Panc1 (cell line): ENCODE data around the gene COL6A1. TPM values are rescaled to one million over a fixed set of nuclear protein-coding genes. Genes with fewer than 3 reads are reported as not detected.

Source experiments
- ATAC-seq: fragments of 200-7000 bp; cut with Tn5 transposase; 2 replicates; pipeline ENCODE4 v1.9.1; 2020; ENCODE audit warnings: mild to moderate bottlenecking, moderate library complexity
- BruUV-seq: library from RNA; stranded (reverse); fragments of 400-500 nt; replicated peaks from 2 replicates; lab custom pipeline; 2021; lab: Mats Ljungman, UMichigan
- CTCF ChIA-PET: fragments of 300-600 bp; sonication (Branson Sonifier 250); formaldehyde crosslinking; loops from one replicate; lab custom pipeline; 2022; ENCODE audit warnings: antibody characterized with exemption; lab: Charles Lee
- POLR2A ChIA-PET: fragments of 300-600 bp; sonication (Branson Sonifier 250); formaldehyde crosslinking; loops from one replicate; lab custom pipeline; 2022; ENCODE audit warnings: antibody characterized with exemption; lab: Charles Lee
- DNase-seq: peaks from one replicate; pipeline ENCODE4 v3.0.0-alpha.2; 2010; ENCODE audit warnings: low read depth, low spot score
- H3K27ac ChIP-seq: 2 replicates; pipeline ENCODE4 v1.5.1; 2011; ENCODE audit warnings: mild to moderate bottlenecking, low read length, inconsistent platforms
- H3K27me3 ChIP-seq: fragments of 200-500 bp; sonication (Bioruptor generic); 2 replicates; pipeline ENCODE4 v1.6.0; 2014; ENCODE audit warnings: low read length, inconsistent platforms; ENCODE audit not compliant: control insufficient read depth, insufficient read depth
- H3K36me3 ChIP-seq: fragments of 200-500 bp; sonication (Bioruptor generic); 2 replicates; pipeline ENCODE4 v1.5.1; 2014; ENCODE audit warnings: inconsistent platforms, mild to moderate bottlenecking, low read length, moderate library complexity; ENCODE audit not compliant: control insufficient read depth, insufficient read depth
- H3K4me1 ChIP-seq: 2 replicates; pipeline ENCODE4 v1.5.1; 2011; ENCODE audit warnings: inconsistent platforms, mild to moderate bottlenecking, low read length, moderate library complexity; ENCODE audit not compliant: control insufficient read depth, insufficient read depth
- H3K4me3 ChIP-seq, 2 experiments: 2 replicates each; pipeline ENCODE4 v1.5.1; 2011 to 2012; ENCODE audit warnings: low read depth in 2 of 2, low read length in 2 of 2, mild to moderate bottlenecking in 2 of 2, inconsistent platforms in 1 of 2, moderate library complexity in 1 of 2
- H3K9me3 ChIP-seq: fragments of 200-500 bp; sonication (Bioruptor generic); 2 replicates; pipeline ENCODE4 v1.5.1; 2014; ENCODE audit warnings: low read depth, mild to moderate bottlenecking, inconsistent platforms, low read length, moderate library complexity; ENCODE audit not compliant: control insufficient read depth, insufficient read depth
- POLR2AphosphoS5 ChIP-seq: IDR thresholded peaks from 2 replicates; pipeline ENCODE4 v1.6.1; 2012; ENCODE audit warnings: mild to moderate bottlenecking, low read depth, low read length, moderate library complexity
- SIN3A ChIP-seq: IDR thresholded peaks from 2 replicates; pipeline ENCODE4 v1.6.1; 2012; ENCODE audit warnings: low read depth, mild to moderate bottlenecking, low read length, moderate library complexity, borderline replicate concordance; ENCODE audit not compliant: insufficient read depth
- TCF7L2 ChIP-seq: IDR thresholded peaks from 2 replicates; pipeline ENCODE4 v1.6.1; 2011; ENCODE audit warnings: mild to moderate bottlenecking, low read depth, low read length, inconsistent platforms
- in situ Hi-C: cut with HindIII; loops from 2 replicates; pipeline ENCODE4 v1.10.0; 2016; ENCODE audit warnings: low sequenced_read_pairs, low pct_unique_long_range_greater_than_20kb
- intact Hi-C: fragments of 100-400 bp; cut with micrococcal nuclease; formaldehyde crosslinking; loops from one replicate; pipeline ENCODE4 v1.10.0; 2022; ENCODE audit not compliant: unreplicated experiment
- total RNA-seq: library from RNA; stranded (reverse); gene quantifications from one replicate; pipeline ENCODE4 v1.2.1, GENCODE V29; 2021; ENCODE audit not compliant: unreplicated experiment
- TF ChIP-seq, protein P1 (sequence below): fragments of 450-650 bp; IDR thresholded peaks from 2 replicates; pipeline ENCODE4 v1.5.1; 2017; ENCODE audit warnings: mild to moderate bottlenecking
- TF ChIP-seq, protein P2 (sequence below), 2 experiments: IDR thresholded peaks; 2 replicates each; pipeline ENCODE4 v1.6.1; 2011 to 2012; ENCODE audit warnings: low read depth in 2 of 2, control low read depth in 1 of 2, low read length in 1 of 2, mild to moderate bottlenecking in 1 of 2, moderate library complexity in 1 of 2; ENCODE audit not compliant: insufficient read depth in 1 of 2

The COL6A1 gene
- total RNA-seq, 1 experiment from 2014 or later, result 34.2 TPM

DNA sequence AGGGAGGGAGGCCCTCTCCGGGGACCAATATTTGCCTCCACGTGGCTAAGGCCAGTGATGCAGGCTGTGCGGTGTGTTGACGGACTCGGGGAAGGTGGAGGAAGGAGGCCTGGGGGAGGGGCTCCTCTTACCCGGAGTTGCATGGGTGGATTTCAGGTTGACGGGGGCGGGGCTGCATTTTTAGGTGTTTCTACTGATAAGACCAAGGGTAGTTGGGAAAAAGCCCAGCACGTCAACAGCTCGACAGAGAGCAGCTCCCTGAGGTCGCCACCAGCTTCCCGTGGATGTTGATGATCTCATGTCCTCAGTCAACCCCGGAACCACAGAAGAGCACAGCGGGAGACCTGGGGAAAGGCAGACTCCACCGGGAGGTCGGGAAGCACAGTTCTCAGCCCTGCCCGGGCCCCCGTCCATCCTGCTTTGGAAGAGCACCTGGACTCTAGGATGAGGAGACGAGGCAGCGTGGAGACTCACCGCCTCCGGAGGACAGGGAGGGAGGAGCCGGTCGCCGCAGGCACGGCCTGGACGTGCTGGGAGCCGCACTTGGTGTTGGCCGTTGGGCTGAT, 32.9 kb upstream of the COL6A1 start:
- intact Hi-C loops (no loop called here), in situ Hi-C loops (no loop called here)
- CTCF ChIA-PET, result no interaction called here
- H3K27me3 ChIP-seq, result no peaks in the 10 kb centered on the region
- no peaks in the 10 kb centered on the region for H3K36me3 ChIP-seq
- ATAC-seq, result no peak
- no peak overlapping the region for H3K27ac ChIP-seq
- no peaks in the 10 kb centered on the region for H3K4me1 ChIP-seq
- TF ChIP-seq SIN3A, result no peak
- TF ChIP-seq, protein P1, sequence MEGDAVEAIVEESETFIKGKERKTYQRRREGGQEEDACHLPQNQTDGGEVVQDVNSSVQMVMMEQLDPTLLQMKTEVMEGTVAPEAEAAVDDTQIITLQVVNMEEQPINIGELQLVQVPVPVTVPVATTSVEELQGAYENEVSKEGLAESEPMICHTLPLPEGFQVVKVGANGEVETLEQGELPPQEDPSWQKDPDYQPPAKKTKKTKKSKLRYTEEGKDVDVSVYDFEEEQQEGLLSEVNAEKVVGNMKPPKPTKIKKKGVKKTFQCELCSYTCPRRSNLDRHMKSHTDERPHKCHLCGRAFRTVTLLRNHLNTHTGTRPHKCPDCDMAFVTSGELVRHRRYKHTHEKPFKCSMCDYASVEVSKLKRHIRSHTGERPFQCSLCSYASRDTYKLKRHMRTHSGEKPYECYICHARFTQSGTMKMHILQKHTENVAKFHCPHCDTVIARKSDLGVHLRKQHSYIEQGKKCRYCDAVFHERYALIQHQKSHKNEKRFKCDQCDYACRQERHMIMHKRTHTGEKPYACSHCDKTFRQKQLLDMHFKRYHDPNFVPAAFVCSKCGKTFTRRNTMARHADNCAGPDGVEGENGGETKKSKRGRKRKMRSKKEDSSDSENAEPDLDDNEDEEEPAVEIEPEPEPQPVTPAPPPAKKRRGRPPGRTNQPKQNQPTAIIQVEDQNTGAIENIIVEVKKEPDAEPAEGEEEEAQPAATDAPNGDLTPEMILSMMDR, result no peak
- no peak for TF ChIP-seq TCF7L2
- TF ChIP-seq POLR2AphosphoS5, result no peak
- TF ChIP-seq, protein P2, sequence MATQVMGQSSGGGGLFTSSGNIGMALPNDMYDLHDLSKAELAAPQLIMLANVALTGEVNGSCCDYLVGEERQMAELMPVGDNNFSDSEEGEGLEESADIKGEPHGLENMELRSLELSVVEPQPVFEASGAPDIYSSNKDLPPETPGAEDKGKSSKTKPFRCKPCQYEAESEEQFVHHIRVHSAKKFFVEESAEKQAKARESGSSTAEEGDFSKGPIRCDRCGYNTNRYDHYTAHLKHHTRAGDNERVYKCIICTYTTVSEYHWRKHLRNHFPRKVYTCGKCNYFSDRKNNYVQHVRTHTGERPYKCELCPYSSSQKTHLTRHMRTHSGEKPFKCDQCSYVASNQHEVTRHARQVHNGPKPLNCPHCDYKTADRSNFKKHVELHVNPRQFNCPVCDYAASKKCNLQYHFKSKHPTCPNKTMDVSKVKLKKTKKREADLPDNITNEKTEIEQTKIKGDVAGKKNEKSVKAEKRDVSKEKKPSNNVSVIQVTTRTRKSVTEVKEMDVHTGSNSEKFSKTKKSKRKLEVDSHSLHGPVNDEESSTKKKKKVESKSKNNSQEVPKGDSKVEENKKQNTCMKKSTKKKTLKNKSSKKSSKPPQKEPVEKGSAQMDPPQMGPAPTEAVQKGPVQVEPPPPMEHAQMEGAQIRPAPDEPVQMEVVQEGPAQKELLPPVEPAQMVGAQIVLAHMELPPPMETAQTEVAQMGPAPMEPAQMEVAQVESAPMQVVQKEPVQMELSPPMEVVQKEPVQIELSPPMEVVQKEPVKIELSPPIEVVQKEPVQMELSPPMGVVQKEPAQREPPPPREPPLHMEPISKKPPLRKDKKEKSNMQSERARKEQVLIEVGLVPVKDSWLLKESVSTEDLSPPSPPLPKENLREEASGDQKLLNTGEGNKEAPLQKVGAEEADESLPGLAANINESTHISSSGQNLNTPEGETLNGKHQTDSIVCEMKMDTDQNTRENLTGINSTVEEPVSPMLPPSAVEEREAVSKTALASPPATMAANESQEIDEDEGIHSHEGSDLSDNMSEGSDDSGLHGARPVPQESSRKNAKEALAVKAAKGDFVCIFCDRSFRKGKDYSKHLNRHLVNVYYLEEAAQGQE (IDR thresholded peaks at IDR 0.05; ENCODE audit: insufficient read depth in 1 of 2, low read depth in 2 of 2, low read length in 1 of 2), result no peak
- BruUV-seq, result no TSS peak
- no peaks in the 10 kb centered on the region for H3K9me3 ChIP-seq
- H3K4me3 ChIP-seq, result no peak overlapping the region
- POLR2A ChIA-PET, result no interaction called here
- no peak for DNase-seq

DNA sequence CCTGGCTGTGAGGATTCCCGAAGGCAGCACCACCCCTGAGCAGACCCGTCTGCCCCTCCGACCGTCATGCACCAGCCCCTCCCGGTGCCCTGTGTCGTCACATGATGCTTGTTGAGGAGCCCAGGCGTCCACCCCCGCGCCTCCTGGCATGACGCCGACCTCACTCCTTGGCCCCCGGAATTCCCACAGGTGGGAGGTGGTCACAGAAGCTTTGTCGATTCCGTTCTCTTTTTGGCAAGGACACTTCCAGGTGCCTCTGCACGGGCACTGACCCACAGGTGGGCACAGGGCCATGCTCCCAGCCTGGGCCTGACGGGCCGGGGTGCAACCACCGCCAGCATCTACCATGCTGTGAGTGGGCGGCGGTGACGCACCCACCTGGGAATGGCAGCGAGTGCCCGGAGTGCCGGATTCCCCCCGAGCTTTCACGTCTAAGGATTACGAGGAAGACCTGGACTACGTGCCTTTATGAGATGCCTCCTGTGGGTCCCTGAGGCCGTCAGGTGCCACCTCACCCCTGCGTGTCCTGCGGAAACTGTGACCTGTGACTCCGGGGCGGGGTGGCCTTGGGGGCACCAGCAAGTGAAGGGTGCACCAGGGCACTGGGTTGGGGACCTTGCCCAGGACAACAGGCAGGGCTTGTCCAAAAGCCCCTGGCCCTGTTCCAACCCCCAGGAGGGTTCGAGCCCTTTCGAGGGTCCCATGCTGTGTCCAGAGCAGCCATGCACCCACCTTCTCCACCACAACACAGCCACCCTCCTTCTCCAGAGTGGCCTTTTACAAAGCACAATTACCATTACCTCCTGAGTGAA, 31.4 kb upstream of the COL6A1 start:
- H3K4me3 ChIP-seq, result no peak overlapping the region
- BruUV-seq, result no TSS peak
- no peak for ATAC-seq

More for the DNA sequence above, 31.4 kb upstream of the COL6A1 start:
- TF ChIP-seq, protein P2 (IDR thresholded peaks at IDR 0.05; ENCODE audit: insufficient read depth in 1 of 2, low read depth in 2 of 2, low read length in 1 of 2), result no peak
- no peak for TF ChIP-seq SIN3A
- TF ChIP-seq, protein P1, result no peak
- no peak for TF ChIP-seq POLR2AphosphoS5
- no peak for TF ChIP-seq TCF7L2
- H3K36me3 ChIP-seq, result no peaks in the 10 kb centered on the region
- intact Hi-C loops (no loop called here), in situ Hi-C loops (no loop called here)
- POLR2A ChIA-PET, result no interaction called here
- no peak overlapping the region for H3K27ac ChIP-seq
- CTCF ChIA-PET, result no interaction called here
- no peak for DNase-seq
- no peaks in the 10 kb centered on the region for H3K4me1 ChIP-seq
- no peaks in the 10 kb centered on the region for H3K9me3 ChIP-seq
- H3K27me3 ChIP-seq, result no peaks in the 10 kb centered on the region
